ENCODE measurements around the gene ZBTB3. TPM values are rescaled to one million over a fixed set of nuclear protein-coding genes. Genes with fewer than 3 reads are reported as not detected.

ZBTB3 gene
- total RNA-seq, 1 donor from 2014 or later, result 6.1 TPM

GRCh38 chr11:62708793-62709192 is 45.2 kb downstream of the ZBTB3 start:
- H3K36me3 ChIP-seq, result peaks cover 0 to 26% of the 10 kb centered on the region in 2 donors
- TF ChIP-seq POLR2A (IDR thresholded peaks at IDR 0.05) (no peak), POLR2AphosphoS5 (IDR thresholded peaks at IDR 0.05; ENCODE audit: insufficient read depth in 1 of 2, low read depth in 1 of 2) (no peak)
- TF ChIP-seq, protein P1, sequence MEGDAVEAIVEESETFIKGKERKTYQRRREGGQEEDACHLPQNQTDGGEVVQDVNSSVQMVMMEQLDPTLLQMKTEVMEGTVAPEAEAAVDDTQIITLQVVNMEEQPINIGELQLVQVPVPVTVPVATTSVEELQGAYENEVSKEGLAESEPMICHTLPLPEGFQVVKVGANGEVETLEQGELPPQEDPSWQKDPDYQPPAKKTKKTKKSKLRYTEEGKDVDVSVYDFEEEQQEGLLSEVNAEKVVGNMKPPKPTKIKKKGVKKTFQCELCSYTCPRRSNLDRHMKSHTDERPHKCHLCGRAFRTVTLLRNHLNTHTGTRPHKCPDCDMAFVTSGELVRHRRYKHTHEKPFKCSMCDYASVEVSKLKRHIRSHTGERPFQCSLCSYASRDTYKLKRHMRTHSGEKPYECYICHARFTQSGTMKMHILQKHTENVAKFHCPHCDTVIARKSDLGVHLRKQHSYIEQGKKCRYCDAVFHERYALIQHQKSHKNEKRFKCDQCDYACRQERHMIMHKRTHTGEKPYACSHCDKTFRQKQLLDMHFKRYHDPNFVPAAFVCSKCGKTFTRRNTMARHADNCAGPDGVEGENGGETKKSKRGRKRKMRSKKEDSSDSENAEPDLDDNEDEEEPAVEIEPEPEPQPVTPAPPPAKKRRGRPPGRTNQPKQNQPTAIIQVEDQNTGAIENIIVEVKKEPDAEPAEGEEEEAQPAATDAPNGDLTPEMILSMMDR (IDR thresholded peaks at IDR 0.05), result no peak
- no peaks in the 10 kb centered on the region for H3K9me3 ChIP-seq
- no peaks in the 10 kb centered on the region for H3K27me3 ChIP-seq
- intact Hi-C loops (cut with DNase I), result loop anchor here (10.0 kb wide), 1 partner anchor 314 kb away; no protein-coding TSS in a partner anchor
- H3K27ac ChIP-seq, result peak overlapping the region; percentile 95
- no peak for DNase-seq (ENCODE audit: extremely low spot score in 2 of 2)
- H3K4me3 ChIP-seq, result peak overlapping the region; percentile 44 to 63
- peaks cover 45% of the 10 kb centered on the region for H3K4me1 ChIP-seq

DNA sequence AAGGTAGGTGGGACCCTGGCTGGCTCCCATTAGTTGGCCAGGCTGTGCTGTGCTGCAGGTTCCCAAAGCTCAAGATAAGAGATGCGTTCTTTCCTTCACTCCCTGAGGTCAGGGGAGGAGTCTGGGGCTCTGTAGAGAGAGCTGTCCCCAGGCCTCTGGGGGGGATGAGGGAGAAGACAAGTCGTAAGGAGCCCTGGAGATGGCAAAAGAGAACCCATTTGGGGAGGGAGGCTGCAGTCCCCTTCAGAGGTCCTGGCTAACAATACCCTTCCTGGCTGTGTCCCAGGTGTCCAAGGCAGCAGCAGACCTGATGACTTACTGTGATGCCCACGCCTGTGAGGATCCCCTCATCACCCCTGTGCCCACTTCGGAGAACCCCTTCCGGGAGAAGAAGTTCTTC is 45.6 kb downstream of the ZBTB3 start:
- Histone ChIP-seq H3K27me3 (no peaks in the 10 kb centered on the region), H3K9me3 (no peaks in the 10 kb centered on the region), H3K27ac (peak overlapping the region; percentile 95), H3K4me3 (peak overlapping the region; percentile 44 to 63), H3K4me1 (peaks cover 45% of the 10 kb centered on the region), H3K36me3 (peaks cover 0 to 22% of the 10 kb centered on the region in 2 donors)
- TF ChIP-seq POLR2A (IDR thresholded peaks at IDR 0.05) (no peak), POLR2AphosphoS5 (IDR thresholded peaks at IDR 0.05; ENCODE audit: insufficient read depth in 1 of 2, low read depth in 1 of 2) (no peak)
- TF ChIP-seq, protein P1 (IDR thresholded peaks at IDR 0.05), result no peak
- DNase-seq (ENCODE audit: extremely low spot score in 2 of 2), result no peak
- intact Hi-C loops (cut with DNase I), result loop anchor here (10.0 kb wide), 1 partner anchor 314 kb away; no protein-coding TSS in a partner anchor

GRCh38 chr11:62707277-62707861 is 46.6 kb downstream of the ZBTB3 start, which contains the start of the genes BSCL2 and GNG3:
Gene BSCL2, minus strand, starts transcription at chr11:62707424. Its CDS starts 229 bp downstream, at chr11:62707195.
Gene GNG3, plus strand, starts transcription at chr11:62707676. Its CDS starts 620 bp downstream, at chr11:62708296.
- intact Hi-C loops (cut with DNase I), result loop anchor here (10.0 kb wide), 1 partner anchor 313 kb away; no protein-coding TSS in a partner anchor
- H3K9me3 ChIP-seq, result no peaks in the 10 kb centered on the region
- peaks cover 45% of the 10 kb centered on the region for H3K4me1 ChIP-seq
- peak within 1 kb of the TSS; percentile 55 to 63 for H3K4me3 ChIP-seq
- TF ChIP-seq POLR2A (IDR thresholded peaks at IDR 0.05) (no peak), POLR2AphosphoS5 (IDR thresholded peaks at IDR 0.05; ENCODE audit: insufficient read depth in 1 of 2, low read depth in 1 of 2) (no peak)
- TF ChIP-seq, protein P1 (IDR thresholded peaks at IDR 0.05), result no peak
- H3K27ac ChIP-seq, result peak within 1 kb of the TSS; percentile 95
- H3K36me3 ChIP-seq, result peaks cover 0 to 14% of the 10 kb centered on the region in 2 donors
- no peaks in the 10 kb centered on the region for H3K27me3 ChIP-seq
- no peak for DNase-seq (ENCODE audit: extremely low spot score in 2 of 2)

DNA sequence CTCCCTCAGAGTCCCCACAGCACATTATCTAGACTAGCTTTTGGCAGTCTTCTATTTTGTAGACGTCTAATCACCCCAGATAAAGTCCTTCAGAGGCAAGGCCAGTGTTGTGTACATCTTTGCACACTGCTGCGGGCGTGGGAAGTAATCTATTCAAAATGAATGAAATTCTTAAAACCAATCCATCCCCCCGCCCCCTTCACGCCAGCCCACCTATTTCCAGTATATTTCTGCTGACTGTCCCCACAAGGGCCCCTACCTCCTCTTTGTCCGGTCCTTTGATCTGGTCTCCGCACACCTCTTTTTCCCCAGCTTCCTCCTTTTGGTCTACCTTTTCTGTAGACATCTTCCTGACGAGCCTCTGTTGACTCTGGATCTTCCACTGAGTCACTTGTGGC is 47.1 kb downstream of the ZBTB3 start:
- peaks cover 45% of the 10 kb centered on the region for H3K4me1 ChIP-seq

More for the DNA sequence above, 47.1 kb downstream of the ZBTB3 start:
- TF ChIP-seq POLR2AphosphoS5 (IDR thresholded peaks at IDR 0.05; ENCODE audit: insufficient read depth in 1 of 2, low read depth in 1 of 2) (no peak), POLR2A (IDR thresholded peaks at IDR 0.05) (no peak)
- TF ChIP-seq, protein P1 (IDR thresholded peaks at IDR 0.05), result no peak
- no peaks in the 10 kb centered on the region for H3K9me3 ChIP-seq
- H3K4me3 ChIP-seq, result peak overlapping the region; percentile 55 to 62
- H3K27ac ChIP-seq, result peak overlapping the region; percentile 85
- H3K36me3 ChIP-seq, result peaks cover 0 to 9% of the 10 kb centered on the region in 2 donors
- no peaks in the 10 kb centered on the region for H3K27me3 ChIP-seq
- DNase-seq (ENCODE audit: extremely low spot score in 2 of 2), result no peak
- intact Hi-C loops (cut with DNase I), result loop anchor here (10.0 kb wide), 1 partner anchor 312 kb away; no protein-coding TSS in a partner anchor
